ENCODE measurements around the gene ENHO. TPM values are rescaled to one million over a fixed set of nuclear protein-coding genes. Genes with fewer than 3 reads are reported as not detected.

The ENHO gene
- total RNA-seq, 2 experiments from 2014 or later = not detected

DNA sequence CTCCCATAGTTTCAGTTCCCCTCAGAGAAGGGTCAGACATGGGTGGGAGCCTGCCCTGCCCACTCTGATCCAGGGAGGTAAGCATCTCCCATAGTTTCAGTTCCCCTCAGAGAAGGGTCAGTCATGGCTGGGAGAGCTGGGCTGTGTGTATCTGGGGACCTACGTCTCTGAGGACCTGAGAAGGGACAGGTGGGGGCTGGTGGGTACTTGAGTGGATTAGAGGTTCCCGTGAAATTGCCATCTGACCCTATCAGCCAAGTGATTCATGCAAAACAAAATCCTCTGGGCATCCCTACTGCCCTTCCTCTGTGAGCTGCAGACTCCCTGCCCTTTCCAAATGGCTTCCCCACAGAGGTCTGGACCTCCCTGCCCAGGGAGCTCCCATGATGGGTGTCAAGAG lies 3.9 kb downstream of the ENHO start:
- Mint-ChIP-seq H3K4me3 (no peak overlapping the region), H3K36me3 (ENCODE audit: low read depth) (no peaks in the 10 kb centered on the region), H3K9me3 (no peaks in the 10 kb centered on the region), H3K4me1 (ENCODE audit: low read depth) (peaks cover 6% of the 10 kb centered on the region), H3K27me3 (peaks cover 3% of the 10 kb centered on the region), H3K27ac (no peak overlapping the region)
- ChIA-PET CTCF (interaction anchor here (0.7 to 2.1 kb wide), 7 partner anchors 9 to 340 kb away, joined by 3 to 8 read pairs (median 4); partner anchors contain the start of gene UBAP1), POLR2A (no interaction called here)
- TF ChIP-seq, protein P1, sequence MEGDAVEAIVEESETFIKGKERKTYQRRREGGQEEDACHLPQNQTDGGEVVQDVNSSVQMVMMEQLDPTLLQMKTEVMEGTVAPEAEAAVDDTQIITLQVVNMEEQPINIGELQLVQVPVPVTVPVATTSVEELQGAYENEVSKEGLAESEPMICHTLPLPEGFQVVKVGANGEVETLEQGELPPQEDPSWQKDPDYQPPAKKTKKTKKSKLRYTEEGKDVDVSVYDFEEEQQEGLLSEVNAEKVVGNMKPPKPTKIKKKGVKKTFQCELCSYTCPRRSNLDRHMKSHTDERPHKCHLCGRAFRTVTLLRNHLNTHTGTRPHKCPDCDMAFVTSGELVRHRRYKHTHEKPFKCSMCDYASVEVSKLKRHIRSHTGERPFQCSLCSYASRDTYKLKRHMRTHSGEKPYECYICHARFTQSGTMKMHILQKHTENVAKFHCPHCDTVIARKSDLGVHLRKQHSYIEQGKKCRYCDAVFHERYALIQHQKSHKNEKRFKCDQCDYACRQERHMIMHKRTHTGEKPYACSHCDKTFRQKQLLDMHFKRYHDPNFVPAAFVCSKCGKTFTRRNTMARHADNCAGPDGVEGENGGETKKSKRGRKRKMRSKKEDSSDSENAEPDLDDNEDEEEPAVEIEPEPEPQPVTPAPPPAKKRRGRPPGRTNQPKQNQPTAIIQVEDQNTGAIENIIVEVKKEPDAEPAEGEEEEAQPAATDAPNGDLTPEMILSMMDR (IDR thresholded peaks at IDR 0.05) = no peak
- intact Hi-C loops (cut with micrococcal nuclease) = no loop called here
- ATAC-seq (no peak), DNase-seq (no peak)

DNA sequence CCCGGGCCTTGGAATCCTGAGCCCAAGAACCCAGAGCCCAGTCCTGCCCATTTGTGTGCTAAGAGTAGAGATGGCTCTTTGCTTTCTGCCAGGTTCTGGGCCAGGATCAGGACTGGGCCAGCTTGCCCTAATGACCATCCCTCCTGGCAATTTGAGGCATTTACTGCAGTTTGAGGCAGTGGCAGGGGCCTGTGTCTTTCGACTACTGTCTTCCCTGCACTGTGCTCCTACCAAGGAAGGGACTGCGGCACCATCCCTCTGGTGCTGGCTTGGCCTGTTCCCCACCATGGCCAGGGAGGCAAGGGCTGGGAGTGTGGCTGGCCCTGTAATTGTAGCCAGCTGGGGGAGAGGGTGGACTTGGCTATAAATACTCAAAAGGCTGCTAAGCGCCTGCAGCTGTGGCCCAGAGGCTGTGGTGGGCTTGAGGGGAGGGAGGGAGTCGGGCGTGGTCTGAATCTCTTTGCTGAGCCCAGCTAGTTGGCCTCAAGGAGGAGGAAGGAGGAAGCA lies 4.6 kb downstream of the ENHO start:
- no peaks in the 10 kb centered on the region for H3K36me3 Mint-ChIP-seq (ENCODE audit: low read depth)
- intact Hi-C loops (cut with micrococcal nuclease) = no loop called here
- H3K27ac Mint-ChIP-seq = no peak overlapping the region
- ChIA-PET CTCF (interaction anchor here (1.1 to 2.1 kb wide), 2 partner anchors 18 to 85 kb away, joined by 5 to 8 read pairs; no protein-coding TSS in a partner anchor), POLR2A (no interaction called here)
- ATAC-seq = no peak
- TF ChIP-seq, protein P1 (IDR thresholded peaks at IDR 0.05) = no peak
- H3K9me3 Mint-ChIP-seq = no peaks in the 10 kb centered on the region
- no peak for DNase-seq
- H3K4me1 Mint-ChIP-seq (ENCODE audit: low read depth) = peaks cover 3% of the 10 kb centered on the region
- H3K27me3 Mint-ChIP-seq = peaks cover 3% of the 10 kb centered on the region
- no peak overlapping the region for H3K4me3 Mint-ChIP-seq

DNA sequence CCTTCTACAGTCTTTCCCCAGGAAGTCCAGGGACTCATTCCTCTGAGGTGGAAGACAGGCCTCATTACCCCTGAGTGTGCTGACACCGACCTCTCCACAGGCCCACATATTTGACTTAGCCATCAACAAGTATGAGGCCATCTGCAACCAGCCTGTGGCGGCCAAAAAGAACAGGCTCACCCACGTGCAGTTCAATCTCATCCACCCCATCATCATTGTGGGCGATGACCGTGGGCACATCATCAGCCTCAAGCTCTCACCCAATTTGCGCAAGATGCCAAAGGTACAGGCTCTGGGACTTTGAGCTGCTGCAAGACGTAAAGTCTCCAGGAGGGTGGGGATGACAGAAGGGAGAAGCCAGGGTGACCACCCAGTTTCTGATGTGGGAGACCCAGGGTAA lies 5.6 kb downstream of the ENHO start:
- H3K27ac Mint-ChIP-seq = no peak overlapping the region
- H3K36me3 Mint-ChIP-seq (ENCODE audit: low read depth) = no peaks in the 10 kb centered on the region
- ChIA-PET POLR2A (no interaction called here), CTCF (interaction anchor here (0.8 kb wide), 1 partner anchor 16 kb away, joined by 3 read pairs; no protein-coding TSS in a partner anchor)
- no peaks in the 10 kb centered on the region for H3K4me1 Mint-ChIP-seq (ENCODE audit: low read depth)
- intact Hi-C loops (cut with micrococcal nuclease) = no loop called here
- TF ChIP-seq, protein P1 (IDR thresholded peaks at IDR 0.05) = no peak
- ATAC-seq (no peak), DNase-seq (no peak)
- H3K9me3 Mint-ChIP-seq = no peaks in the 10 kb centered on the region
- H3K27me3 Mint-ChIP-seq = no peaks in the 10 kb centered on the region
- no peak overlapping the region for H3K4me3 Mint-ChIP-seq

DNA sequence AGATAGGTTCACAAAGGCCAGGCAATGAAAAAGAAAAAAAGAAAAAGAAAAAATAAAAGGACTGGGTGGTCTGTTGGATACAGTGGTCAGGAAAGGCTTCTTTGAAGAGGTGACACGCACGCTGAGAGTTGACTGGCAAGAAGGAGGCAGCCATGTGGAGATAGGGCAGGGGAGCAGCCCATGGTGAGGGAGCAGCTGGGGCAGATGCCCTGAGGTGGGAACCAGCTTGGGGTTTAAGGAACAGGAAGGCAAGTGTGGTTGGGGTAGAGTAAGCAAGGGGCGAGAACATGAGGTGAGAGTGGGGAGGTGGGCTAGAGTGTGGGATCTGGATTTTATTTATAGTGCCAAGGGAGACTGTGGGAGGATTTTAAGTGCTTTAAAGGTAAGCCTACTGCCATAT lies 6.8 kb downstream of the ENHO start:
- TF ChIP-seq, protein P1 (IDR thresholded peaks at IDR 0.05) = no peak
- Mint-ChIP-seq H3K36me3 (ENCODE audit: low read depth) (no peaks in the 10 kb centered on the region), H3K9me3 (no peaks in the 10 kb centered on the region), H3K27me3 (no peaks in the 10 kb centered on the region), H3K4me1 (ENCODE audit: low read depth) (no peaks in the 10 kb centered on the region), H3K27ac (no peak overlapping the region), H3K4me3 (no peak overlapping the region)
- CTCF ChIA-PET = no interaction called here
- intact Hi-C loops (cut with micrococcal nuclease) = no loop called here
- POLR2A ChIA-PET = no interaction called here
- ATAC-seq (no peak), DNase-seq (no peak)

DNA sequence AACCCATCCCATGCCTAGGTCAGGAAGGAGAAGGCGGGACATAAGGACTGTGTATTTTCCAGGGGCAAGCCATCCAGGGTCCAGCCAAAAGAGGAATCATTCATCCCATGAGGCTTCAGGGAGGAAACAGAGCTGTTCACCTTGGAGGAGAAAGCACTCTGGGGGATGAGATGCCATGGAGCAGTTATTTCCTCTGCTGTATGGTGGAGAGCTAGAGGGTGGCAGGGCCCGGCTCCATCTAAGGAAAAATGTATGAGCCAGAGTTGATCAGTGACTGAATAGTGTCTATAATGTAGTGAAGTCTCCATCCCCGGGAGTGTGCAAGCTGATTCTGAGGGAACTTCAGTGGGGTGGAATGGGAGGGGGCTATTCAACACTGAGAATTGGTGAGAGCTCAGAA lies 8.0 kb downstream of the ENHO start:
- Mint-ChIP-seq H3K27ac (no peak overlapping the region), H3K9me3 (no peaks in the 10 kb centered on the region), H3K4me3 (no peak overlapping the region), H3K27me3 (no peaks in the 10 kb centered on the region), H3K36me3 (ENCODE audit: low read depth) (no peaks in the 10 kb centered on the region), H3K4me1 (ENCODE audit: low read depth) (no peaks in the 10 kb centered on the region)
- DNase-seq (no peak), ATAC-seq (no peak)
- CTCF ChIA-PET = interaction anchor here (6.0 kb wide), 1 partner anchor 111 kb away, joined by 21 read pairs; no protein-coding TSS in a partner anchor
- intact Hi-C loops (cut with micrococcal nuclease) = no loop called here
- TF ChIP-seq, protein P1 (IDR thresholded peaks at IDR 0.05) = no peak
- POLR2A ChIA-PET = no interaction called here

Data from activated CD8-positive, alpha-beta T cell treated with anti-CD3 and anti-CD28 coated beads for 36 hours (primary cell).